A673 (cell line): ENCODE measurements around the gene WDR45B. TPM values are rescaled to one million over a fixed set of nuclear protein-coding genes. Genes with fewer than 3 reads are reported as not detected.

Experiments
- BruUV-seq: library from RNA; stranded (reverse); fragments of 400-500 nt; replicated peaks from 2 replicates; lab custom pipeline; 2021; lab: Mats Ljungman, UMichigan
- CTCF ChIA-PET: fragments of 300-600 bp; sonication (Branson Sonifier 250); formaldehyde crosslinking; loops from one replicate; lab custom pipeline; 2022; ENCODE audit warnings: antibody characterized with exemption; lab: Charles Lee
- POLR2A ChIA-PET: fragments of 300-600 bp; sonication (Branson Sonifier 250); formaldehyde crosslinking; loops from one replicate; lab custom pipeline; 2022; ENCODE audit warnings: antibody characterized with exemption; ENCODE audit not compliant: low non-redundant PET; lab: Charles Lee
- DNase-seq: peaks from one replicate; pipeline ENCODE4 v3.0.0-alpha.2; 2015; ENCODE audit warnings: low spot score
- H3K27ac ChIP-seq: fragments of 200-600 bp; sonication (generic); 2 replicates; pipeline ENCODE4 v1.5.1; 2016; ENCODE audit warnings: mixed run types, low read depth, mild to moderate bottlenecking, mixed read lengths, antibody characterized with exemption, low read length; ENCODE audit not compliant: poor library complexity, severe bottlenecking
- H3K27me3 ChIP-seq: fragments of 200-600 bp; sonication (generic); replicated peaks from 2 replicates; pipeline ENCODE4 v1.6.1; 2017; ENCODE audit warnings: mixed run types, low read depth, mild to moderate bottlenecking, mixed read lengths, antibody characterized with exemption, low read length; ENCODE audit not compliant: insufficient read depth, poor library complexity
- H3K36me3 ChIP-seq: fragments of 200-600 bp; sonication (generic); 2 replicates; pipeline ENCODE4 v1.6.1; 2016; ENCODE audit warnings: mixed run types, mild to moderate bottlenecking, mixed read lengths, antibody characterized with exemption, low read length; ENCODE audit not compliant: insufficient read depth, poor library complexity, severe bottlenecking
- H3K4me1 ChIP-seq: fragments of 200-600 bp; sonication (generic); 2 replicates; pipeline ENCODE4 v1.6.1; 2017; ENCODE audit warnings: mixed run types, mild to moderate bottlenecking, mixed read lengths, antibody characterized with exemption, low read length; ENCODE audit not compliant: insufficient read depth, poor library complexity, severe bottlenecking
- H3K4me3 ChIP-seq: fragments of 200-600 bp; sonication (generic); 2 replicates; pipeline ENCODE4 v1.5.1; 2016; ENCODE audit warnings: low read depth, mixed run types, mild to moderate bottlenecking, mixed read lengths, low read length; ENCODE audit not compliant: poor library complexity, severe bottlenecking
- H3K9me3 ChIP-seq: fragments of 200-600 bp; sonication (generic); 2 replicates; pipeline ENCODE4 v1.6.1; 2016; ENCODE audit warnings: mixed run types, low read depth, mild to moderate bottlenecking, mixed read lengths, antibody characterized with exemption, low read length; ENCODE audit not compliant: poor library complexity, severe bottlenecking
- EZH2 ChIP-seq: fragments of 200-600 bp; sonication (generic); IDR thresholded peaks from 2 replicates; pipeline ENCODE4 v1.6.1; 2017; ENCODE audit warnings: borderline replicate concordance, low read depth, mild to moderate bottlenecking, mixed read lengths, antibody characterized with exemption, low read length; ENCODE audit not compliant: poor library complexity, severe bottlenecking
- intact Hi-C: fragments of 100-400 bp; cut with micrococcal nuclease; formaldehyde crosslinking; loops from one replicate; pipeline ENCODE4 v1.10.0; 2022; ENCODE audit not compliant: unreplicated experiment
- microRNA-seq: library from miRNA; unstranded; fragments of <30 nt; microRNA quantifications from one replicate; pipeline ENCODE4 v1.2.0, GENCODE V29; 2021
- total RNA-seq: library from RNA; stranded (reverse); gene quantifications from 2 replicates; pipeline ENCODE4 v1.2.3, GENCODE V29; 2021
- TF ChIP-seq, protein P1 (sequence below): fragments of 300-800, 200-600 bp; sonication (generic); conservative IDR thresholded peaks from 2 replicates; pipeline ENCODE4 v1.5.1; 2017; ENCODE audit warnings: low read depth, mild to moderate bottlenecking, antibody characterized with exemption, low read length, moderate library complexity, mixed read lengths

WDR45B gene
- total RNA-seq, 1 experiment from 2014 or later: 73.0 TPM

DNA sequence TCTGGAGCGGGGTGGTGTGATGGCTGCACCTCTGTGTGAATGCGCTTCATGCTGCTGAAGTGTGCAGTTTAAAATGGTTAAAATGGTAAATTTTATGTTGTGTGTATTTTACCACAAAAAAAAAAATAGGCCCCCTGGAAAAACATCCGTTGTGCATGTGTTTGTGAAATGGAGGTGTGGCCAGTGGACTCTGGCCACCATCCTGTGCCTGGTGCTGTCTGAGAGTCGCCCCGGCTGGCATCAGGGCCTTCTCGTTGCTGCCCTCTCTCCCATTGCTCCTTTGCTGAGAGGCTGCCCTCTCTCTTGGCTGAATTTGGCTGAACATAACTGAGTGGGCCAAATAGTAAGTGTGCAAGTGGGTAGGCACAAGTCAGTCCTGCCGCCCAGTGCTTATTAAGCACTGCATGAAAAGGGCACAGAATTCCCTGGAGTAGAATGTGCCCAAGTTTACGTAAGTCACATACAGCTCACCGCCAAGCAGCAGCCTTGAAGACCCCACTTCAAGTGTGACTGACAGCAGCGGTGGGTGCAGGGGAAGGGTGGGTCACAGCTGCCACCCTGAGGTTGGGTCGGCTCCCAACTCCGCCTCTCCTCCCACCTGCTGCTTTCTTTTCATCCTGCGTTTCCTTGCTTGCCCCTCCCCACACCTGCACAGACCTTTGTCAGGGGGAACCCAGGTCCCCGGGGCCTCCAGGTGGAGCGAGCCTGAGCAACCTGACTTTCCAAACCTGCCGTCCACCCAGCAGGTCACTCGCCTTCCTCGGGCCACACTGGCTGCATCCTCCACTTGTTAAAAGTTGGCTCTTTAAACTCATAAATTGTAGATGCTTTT lies 81.9 kb downstream of the WDR45B start:
- CTCF ChIA-PET: no interaction called here
- POLR2A ChIA-PET: no interaction called here

GRCh38 chr17:82565551-82565950 lies 82.7 kb downstream of the WDR45B start:
- Histone ChIP-seq H3K36me3 (peaks cover 54% of the 10 kb centered on the region), H3K9me3 (no peaks in the 10 kb centered on the region), H3K27me3 (no peaks in the 10 kb centered on the region), H3K4me1 (no peaks in the 10 kb centered on the region), H3K4me3 (no peak overlapping the region), H3K27ac (no peak overlapping the region)
- no peak for DNase-seq
- intact Hi-C loops: no loop called here
- BruUV-seq: TSS peak; percentile 33
- ChIA-PET CTCF (no interaction called here), POLR2A (no interaction called here)
- no peak for TF ChIP-seq EZH2
- TF ChIP-seq, protein P1, sequence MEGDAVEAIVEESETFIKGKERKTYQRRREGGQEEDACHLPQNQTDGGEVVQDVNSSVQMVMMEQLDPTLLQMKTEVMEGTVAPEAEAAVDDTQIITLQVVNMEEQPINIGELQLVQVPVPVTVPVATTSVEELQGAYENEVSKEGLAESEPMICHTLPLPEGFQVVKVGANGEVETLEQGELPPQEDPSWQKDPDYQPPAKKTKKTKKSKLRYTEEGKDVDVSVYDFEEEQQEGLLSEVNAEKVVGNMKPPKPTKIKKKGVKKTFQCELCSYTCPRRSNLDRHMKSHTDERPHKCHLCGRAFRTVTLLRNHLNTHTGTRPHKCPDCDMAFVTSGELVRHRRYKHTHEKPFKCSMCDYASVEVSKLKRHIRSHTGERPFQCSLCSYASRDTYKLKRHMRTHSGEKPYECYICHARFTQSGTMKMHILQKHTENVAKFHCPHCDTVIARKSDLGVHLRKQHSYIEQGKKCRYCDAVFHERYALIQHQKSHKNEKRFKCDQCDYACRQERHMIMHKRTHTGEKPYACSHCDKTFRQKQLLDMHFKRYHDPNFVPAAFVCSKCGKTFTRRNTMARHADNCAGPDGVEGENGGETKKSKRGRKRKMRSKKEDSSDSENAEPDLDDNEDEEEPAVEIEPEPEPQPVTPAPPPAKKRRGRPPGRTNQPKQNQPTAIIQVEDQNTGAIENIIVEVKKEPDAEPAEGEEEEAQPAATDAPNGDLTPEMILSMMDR: no peak

More for the DNA sequence above, 81.9 kb downstream of the WDR45B start:
- no TSS peak for BruUV-seq
- H3K27ac ChIP-seq: no peak overlapping the region
- intact Hi-C loops: no loop called here
- H3K9me3 ChIP-seq: no peaks in the 10 kb centered on the region
- DNase-seq: no peak
- no peak for TF ChIP-seq EZH2
- TF ChIP-seq, protein P1: no peak
- H3K4me3 ChIP-seq: no peak overlapping the region
- H3K4me1 ChIP-seq: no peaks in the 10 kb centered on the region
- no peaks in the 10 kb centered on the region for H3K27me3 ChIP-seq
- H3K36me3 ChIP-seq: peaks cover 62% of the 10 kb centered on the region

Small RNA genes lying within 50 kb of the gene (microRNA-seq; reads per million reads assigned to microRNA genes)
- not detected for gene MIR4525

Other genes starting within 250 kb of the WDR45B start
- gene HEXD, start 230.1 kb downstream of the WDR45B start, total RNA-seq: 20.1 and 24.0 TPM in 2 replicates
- gene OGFOD3, start 229.9 kb downstream of the WDR45B start, total RNA-seq: 25.0 and 30.9 TPM in 2 replicates
- 72.8 and 91.1 TPM in 2 replicates for gene CYBC1, start 197.7 kb downstream of the WDR45B start, total RNA-seq
- 74.1 and 75.7 TPM in 2 replicates for gene NARF, start 189.7 kb downstream of the WDR45B start, total RNA-seq
- gene FOXK2, start 128.7 kb downstream of the WDR45B start, total RNA-seq: 107 and 116 TPM in 2 replicates
- gene RAB40B, start 50.3 kb upstream of the WDR45B start, total RNA-seq: 3.2 and 4.8 TPM in 2 replicates
- gene FN3KRP, start 68.3 kb upstream of the WDR45B start, total RNA-seq: 35.4 and 43.2 TPM in 2 replicates
- gene FN3K, start 87.2 kb upstream of the WDR45B start, total RNA-seq: 6.7 and 8.0 TPM in 2 replicates
- gene TBCD, start 103.6 kb upstream of the WDR45B start, total RNA-seq: 113 and 129 TPM in 2 replicates
- not detected in 2 replicates for gene ZNF750, start 191.6 kb upstream of the WDR45B start, total RNA-seq